GM21515 (cell line): Measurements from ENCODE around the gene FIS1.
A peak's percentile ranks its signal among the peaks of the same experiment; 100 is the strongest.

Experiments
- ATAC-seq: cut with Tn5 transposase; IDR thresholded peaks from one replicate; pipeline ENCODE4 v1.9.1; 2021; ENCODE audit not compliant: unreplicated experiment

FIS1 gene

GRCh38 chr7:101234636-101235035, 10.2 kb downstream of the FIS1 start:
- ATAC-seq, result no peak

- no peak for ATAC-seq
These were observed 10.9 kb downstream of the FIS1 start for GRCh38 chr7:101233907-101234547.

- no peak for ATAC-seq
These were observed 12.6 kb downstream of the FIS1 start for GRCh38 chr7:101232141-101232850.

DNA sequence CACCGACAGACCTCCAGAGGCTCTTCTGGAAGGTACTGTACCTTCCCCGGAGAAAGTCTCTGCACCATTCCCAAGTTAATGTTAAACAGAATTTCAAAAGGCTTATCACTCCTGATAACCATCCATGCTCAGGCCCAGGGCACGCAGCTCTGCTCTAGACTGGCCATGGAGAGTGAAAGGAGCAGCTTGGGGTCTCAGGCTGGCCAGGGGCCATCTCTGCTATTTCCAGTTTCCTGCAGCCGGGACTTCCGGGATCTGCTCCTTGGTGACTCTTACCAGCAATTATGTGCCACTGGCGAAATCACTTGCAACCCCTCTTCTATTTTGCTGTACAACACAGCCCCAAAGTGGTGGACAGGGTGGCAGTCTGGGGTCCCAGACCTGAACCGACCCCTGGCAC, 13.2 kb downstream of the FIS1 start:
- no peak for ATAC-seq

- no peak for ATAC-seq
These were observed 18.2 kb downstream of the FIS1 start for GRCh38 chr7:101226721-101227120.

- ATAC-seq, result no peak
These were observed 19.2 kb downstream of the FIS1 start for GRCh38 chr7:101225650-101226049.

- no peak for ATAC-seq
These were observed 21.4 kb downstream of the FIS1 start for GRCh38 chr7:101223528-101223927.

GRCh38 chr7:101222275-101222830, 22.5 kb downstream of the FIS1 start:
- no peak for ATAC-seq

GRCh38 chr7:101220295-101220694, 24.6 kb downstream of the FIS1 start:
- ATAC-seq, result no peak

DNA sequence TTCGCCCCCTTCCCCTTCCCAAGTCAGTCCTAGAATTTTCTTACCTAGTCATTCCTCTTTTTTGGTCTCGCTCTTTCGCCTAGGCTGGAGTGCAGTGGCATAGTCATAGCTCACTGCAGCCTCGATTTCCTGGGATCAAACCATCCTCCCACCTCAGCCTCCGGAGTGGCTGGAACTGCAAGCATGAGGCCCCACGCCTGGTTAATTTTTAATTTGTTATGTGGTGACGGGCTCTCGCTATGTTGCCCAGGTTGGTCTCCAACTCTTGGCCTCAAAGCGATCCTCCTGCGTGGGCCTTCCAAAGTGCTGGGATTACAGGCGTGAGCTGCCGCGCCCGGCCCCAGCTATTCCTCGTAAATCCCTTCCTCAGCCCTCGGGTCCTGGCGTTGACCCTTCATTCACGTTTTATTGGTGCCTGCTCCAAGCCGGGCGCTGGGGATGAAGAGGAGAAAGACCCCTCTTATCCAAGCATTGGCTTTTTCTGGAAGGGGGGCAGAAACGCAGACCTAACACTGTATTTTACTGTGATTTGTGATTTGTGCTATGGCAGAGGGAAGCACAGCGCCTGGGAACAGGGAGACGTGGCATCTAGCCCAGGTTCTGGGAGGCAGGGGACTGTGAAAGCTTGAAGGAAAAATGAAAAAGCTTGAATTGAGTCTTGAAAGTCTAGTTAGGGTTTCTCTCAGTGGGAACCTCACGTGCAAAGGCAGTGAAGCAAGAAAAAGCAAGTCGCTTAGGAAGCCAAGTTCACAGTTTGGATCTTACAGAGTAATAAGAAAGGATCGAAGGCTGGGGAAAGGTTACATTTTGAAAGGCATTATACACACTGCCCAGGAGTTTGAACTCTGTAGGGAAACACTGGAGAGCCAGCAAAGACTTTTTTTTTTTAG, 26.4 kb downstream of the FIS1 start:
- peak; percentile 0 for ATAC-seq

- peak; percentile 63 for ATAC-seq
These were observed 27.3 kb downstream of the FIS1 start, which contains the start of the genes PLOD3 and ZNHIT1 for GRCh38 chr7:101217388-101218235. PLOD3 (minus strand) TSS chr7:101217581; CDS start chr7:101217274, 307 bp downstream. ZNHIT1 (plus strand) TSS chr7:101218165; CDS start chr7:101218196, 31 bp downstream.

GRCh38 chr7:101216860-101217387, 28.0 kb downstream of the FIS1 start:
- ATAC-seq, result peak; percentile 29

DNA sequence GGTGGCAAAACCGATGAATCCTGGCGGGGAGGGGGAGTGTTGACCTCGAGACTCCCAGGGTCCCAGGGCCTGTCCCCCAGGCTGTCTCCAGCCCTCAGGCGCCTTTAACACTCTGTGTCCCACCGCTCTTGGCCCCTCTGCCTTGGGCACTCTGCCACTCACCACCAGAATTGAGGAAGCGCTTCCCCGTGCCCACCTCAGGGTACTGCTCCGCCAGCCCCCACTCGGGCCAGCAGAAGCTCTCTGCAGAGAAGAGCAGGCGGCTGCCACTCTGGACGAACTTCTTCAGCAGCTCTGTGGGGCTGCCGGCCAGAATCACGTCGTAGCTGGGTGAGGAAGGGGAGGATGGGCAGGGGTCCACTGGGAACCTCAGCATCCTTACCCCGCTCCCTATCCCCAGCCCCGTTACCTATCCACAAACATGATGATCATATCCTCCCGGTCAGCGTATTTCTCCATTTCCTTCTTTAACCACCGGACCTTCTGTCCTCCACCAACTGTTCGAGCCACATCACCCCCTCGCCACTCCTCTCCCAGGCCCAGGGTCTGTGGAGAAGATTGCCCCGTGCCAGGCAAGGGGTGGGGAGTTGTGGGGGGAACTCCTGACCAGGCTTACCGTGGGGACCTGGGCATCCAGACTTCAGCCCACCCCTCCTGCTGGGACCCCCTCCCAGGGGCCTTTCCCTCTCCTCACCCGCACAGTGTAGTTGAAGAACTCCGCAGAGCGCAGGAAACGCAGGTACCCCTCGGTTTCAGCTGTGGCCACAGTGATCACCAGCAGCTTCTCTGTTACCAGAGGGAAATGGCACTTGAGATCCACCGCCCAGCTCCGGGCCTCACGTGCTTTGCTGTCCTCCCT, 28.7 kb downstream of the FIS1 start:
- ATAC-seq, result no peak

- ATAC-seq, result no peak
These were observed 32.9 kb downstream of the FIS1 start for GRCh38 chr7:101212014-101212413.

GRCh38 chr7:101211501-101211900, 33.4 kb downstream of the FIS1 start:
- no peak for ATAC-seq

GRCh38 chr7:101210143-101210542, 34.7 kb downstream of the FIS1 start:
- no peak for ATAC-seq

GRCh38 chr7:101208794-101209193, 36.1 kb downstream of the FIS1 start:
- no peak for ATAC-seq

DNA sequence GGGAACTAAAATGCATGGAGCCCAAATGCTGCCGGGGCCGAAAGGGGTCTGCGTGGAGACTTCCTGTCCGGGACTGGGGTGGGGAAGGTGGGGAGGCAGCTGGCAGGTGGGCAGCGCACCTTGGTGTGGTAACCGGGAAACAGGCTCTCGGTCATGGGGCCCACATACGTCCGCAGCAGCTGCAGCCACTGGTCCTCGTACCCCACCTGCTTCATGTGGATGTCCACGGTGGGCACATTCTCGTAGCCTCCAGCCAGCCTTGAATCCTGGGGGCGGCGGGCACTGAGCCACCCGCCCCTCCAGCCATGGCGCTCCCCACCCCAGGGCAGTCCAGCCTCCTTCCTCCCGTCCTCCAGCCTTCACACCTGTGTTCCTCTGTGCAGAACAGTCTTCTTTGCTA, 37.4 kb downstream of the FIS1 start:
- no peak for ATAC-seq

- no peak for ATAC-seq
These were observed 38.2 kb downstream of the FIS1 start for GRCh38 chr7:101206665-101207042.
